ENCODE data around the gene ALOX5AP.

Gene ALOX5AP

GRCh38 chr13:30805603-30806011 lies 70.3 kb downstream of the ALOX5AP start:
- Mint-ChIP-seq H3K36me3 (ENCODE audit: insufficient read depth) (peaks cover 2% of the 10 kb centered on the region), H3K4me1 (ENCODE audit: low read depth in 2 of 2) (peaks cover 9 to 13% of the 10 kb centered on the region in 2 donors), H3K27ac (no peak overlapping the region), H3K9me3 (no peaks in the 10 kb centered on the region), H3K4me3 (no peak overlapping the region), H3K27me3 (no peaks in the 10 kb centered on the region)
- ATAC-seq (replicated peaks) (no peak), DNase-seq (no peak)

GRCh38 chr13:30806784-30807183 lies 71.4 kb downstream of the ALOX5AP start:
- H3K27ac Mint-ChIP-seq, result no peak overlapping the region
- peaks cover 2% of the 10 kb centered on the region for H3K36me3 Mint-ChIP-seq (ENCODE audit: insufficient read depth)
- no peak overlapping the region for H3K4me3 Mint-ChIP-seq
- H3K9me3 Mint-ChIP-seq, result no peaks in the 10 kb centered on the region
- DNase-seq (no peak), ATAC-seq (replicated peaks) (no peak)
- H3K27me3 Mint-ChIP-seq, result no peaks in the 10 kb centered on the region
- H3K4me1 Mint-ChIP-seq (ENCODE audit: low read depth in 2 of 2), result peaks cover 9 to 13% of the 10 kb centered on the region in 2 donors

GRCh38 chr13:30807392-30807791 lies 72.0 kb downstream of the ALOX5AP start:
- H3K4me3 Mint-ChIP-seq, result no peak overlapping the region
- peaks cover 2% of the 10 kb centered on the region for H3K36me3 Mint-ChIP-seq (ENCODE audit: insufficient read depth)
- H3K27me3 Mint-ChIP-seq, result no peaks in the 10 kb centered on the region
- H3K27ac Mint-ChIP-seq, result no peak overlapping the region
- H3K4me1 Mint-ChIP-seq (ENCODE audit: low read depth in 2 of 2), result peaks cover 9 to 12% of the 10 kb centered on the region in 2 donors
- DNase-seq (no peak), ATAC-seq (replicated peaks) (no peak)
- H3K9me3 Mint-ChIP-seq, result no peaks in the 10 kb centered on the region

GRCh38 chr13:30808600-30808999 lies 73.3 kb downstream of the ALOX5AP start:
- Mint-ChIP-seq H3K4me3 (no peak overlapping the region), H3K36me3 (ENCODE audit: insufficient read depth) (peaks cover 2% of the 10 kb centered on the region), H3K9me3 (no peaks in the 10 kb centered on the region), H3K4me1 (ENCODE audit: low read depth in 2 of 2) (peaks cover under 1% of the 10 kb centered on the region in 2 donors), H3K27ac (no peak overlapping the region), H3K27me3 (no peaks in the 10 kb centered on the region)
- DNase-seq (no peak), ATAC-seq (replicated peaks) (no peak)

GRCh38 chr13:30809787-30810186 lies 74.4 kb downstream of the ALOX5AP start:
- DNase-seq, result no peak
- Mint-ChIP-seq H3K4me1 (ENCODE audit: low read depth in 2 of 2) (no peaks in the 10 kb centered on the region), H3K36me3 (ENCODE audit: insufficient read depth) (peaks cover 2% of the 10 kb centered on the region), H3K9me3 (no peaks in the 10 kb centered on the region), H3K27ac (no peak overlapping the region), H3K27me3 (no peaks in the 10 kb centered on the region), H3K4me3 (no peak overlapping the region)
- no peak for ATAC-seq (replicated peaks)

GRCh38 chr13:30810261-30810701 lies 74.9 kb downstream of the ALOX5AP start:
- no peak overlapping the region for H3K27ac Mint-ChIP-seq
- DNase-seq (no peak), ATAC-seq (replicated peaks) (no peak)
- H3K4me3 Mint-ChIP-seq, result no peak overlapping the region
- no peaks in the 10 kb centered on the region for H3K4me1 Mint-ChIP-seq (ENCODE audit: low read depth in 2 of 2)
- peaks cover 2% of the 10 kb centered on the region for H3K36me3 Mint-ChIP-seq (ENCODE audit: insufficient read depth)
- no peaks in the 10 kb centered on the region for H3K27me3 Mint-ChIP-seq
- no peaks in the 10 kb centered on the region for H3K9me3 Mint-ChIP-seq

GRCh38 chr13:30810801-30811200 lies 75.5 kb downstream of the ALOX5AP start:
- Mint-ChIP-seq H3K4me3 (no peak overlapping the region), H3K27me3 (no peaks in the 10 kb centered on the region), H3K36me3 (ENCODE audit: insufficient read depth) (peaks cover 2% of the 10 kb centered on the region), H3K4me1 (ENCODE audit: low read depth in 2 of 2) (no peaks in the 10 kb centered on the region), H3K27ac (no peak overlapping the region), H3K9me3 (no peaks in the 10 kb centered on the region)
- DNase-seq, result no peak
- no peak for ATAC-seq (replicated peaks)
